GM11168 (cell line): ENCODE data around the gene MAPK8IP1.
"Not testable (repeated sequence)": the region's sequence is repeated elsewhere in the genome, so short reads cannot be mapped to it uniquely, and the experiment has no call there.

Source experiments
- in situ Hi-C: fragments of 300-500 bp; cut with MboI; formaldehyde crosslinking; loops from one replicate; pipeline ENCODE4 v1.12.0; 2022; ENCODE audit warnings: low sequenced_read_pairs; ENCODE audit not compliant: unreplicated experiment

Gene MAPK8IP1

GRCh38 chr11:45885274-45885920 is at the start of gene MAPK8IP1:
Gene MAPK8IP1, plus strand, starts transcription at chr11:45885651. Its CDS starts 170 bp downstream, at chr11:45885821.
- in situ Hi-C loops: no loop called here

- in situ Hi-C loops: no loop called here
These were observed 46.2 kb upstream of the MAPK8IP1 start for GRCh38 chr11:45839204-45839603.

- in situ Hi-C loops: not testable (repeated sequence)
These were observed 45.2 kb upstream of the MAPK8IP1 start for GRCh38 chr11:45840251-45840650.

- in situ Hi-C loops: no loop called here
These were observed 42.1 kb upstream of the MAPK8IP1 start for GRCh38 chr11:45843158-45843924.

- in situ Hi-C loops: no loop called here
These were observed 40.5 kb upstream of the MAPK8IP1 start for GRCh38 chr11:45844822-45845578.

- in situ Hi-C loops: no loop called here
These were observed 39.2 kb upstream of the MAPK8IP1 start for GRCh38 chr11:45846174-45846675.

GRCh38 chr11:45846974-45847910 is 38.2 kb upstream of the MAPK8IP1 start, which contains the start of gene CRY2:
Gene CRY2, plus strand, starts transcription at chr11:45847475. Its CDS starts 16 bp downstream, at chr11:45847491.
- in situ Hi-C loops: no loop called here

- in situ Hi-C loops: no loop called here
These were observed 37.5 kb upstream of the MAPK8IP1 start for GRCh38 chr11:45847911-45848316.

- in situ Hi-C loops: no loop called here
These were observed 36.8 kb upstream of the MAPK8IP1 start for GRCh38 chr11:45848654-45849081.

GRCh38 chr11:45850446-45850845 is 35.0 kb upstream of the MAPK8IP1 start:
- in situ Hi-C loops: no loop called here

GRCh38 chr11:45851228-45851627 is 34.2 kb upstream of the MAPK8IP1 start:
- in situ Hi-C loops: no loop called here

- in situ Hi-C loops: no loop called here
These were observed 33.3 kb upstream of the MAPK8IP1 start for GRCh38 chr11:45852018-45852711.

GRCh38 chr11:45852712-45853101 is 32.7 kb upstream of the MAPK8IP1 start:
- in situ Hi-C loops: no loop called here

- in situ Hi-C loops: no loop called here
These were observed 31.9 kb upstream of the MAPK8IP1 start for GRCh38 chr11:45853332-45854219.

- in situ Hi-C loops: no loop called here
These were observed 30.1 kb upstream of the MAPK8IP1 start for GRCh38 chr11:45855308-45855707.

GRCh38 chr11:45856044-45856468 is 29.4 kb upstream of the MAPK8IP1 start:
- in situ Hi-C loops: no loop called here

- in situ Hi-C loops: no loop called here
These were observed 27.4 kb upstream of the MAPK8IP1 start for GRCh38 chr11:45857961-45858474.
